ENCODE measurements around the gene GPR52.

The GPR52 gene

GRCh38 chr1:174451408-174451807 lies 3.6 kb downstream of the GPR52 start:
- no peak overlapping the region for H3K4me3 ChIP-seq (ENCODE audit: low read depth, low read length)
- H3K27ac ChIP-seq (ENCODE audit: extremely low read depth, low read depth, low read length): no peak overlapping the region
- H3K4me1 ChIP-seq (ENCODE audit: control insufficient read depth, insufficient read depth, low read length): no peaks in the 10 kb centered on the region
- no peaks in the 10 kb centered on the region for H3K9me3 ChIP-seq (ENCODE audit: control insufficient read depth, insufficient read depth, low read depth, low read length)
- TF ChIP-seq ZNF214 (tag by site-specific recombination; IDR thresholded peaks at IDR 0.05; ENCODE audit: borderline replicate concordance) (no peak), ZNF133 (tag by site-specific recombination; IDR thresholded peaks at IDR 0.05) (peak; percentile 72)
- ChIA-PET POLR2A (no interaction called here), CTCF (interaction anchor here (0.6 kb wide), 1 partner anchor 23 kb away, joined by 3 read pairs; no protein-coding TSS in a partner anchor)
- H3K36me3 ChIP-seq (ENCODE audit: control insufficient read depth in 2 of 2, insufficient read depth in 1 of 2, low read length in 2 of 2): no peaks in the 10 kb centered on the region

DNA sequence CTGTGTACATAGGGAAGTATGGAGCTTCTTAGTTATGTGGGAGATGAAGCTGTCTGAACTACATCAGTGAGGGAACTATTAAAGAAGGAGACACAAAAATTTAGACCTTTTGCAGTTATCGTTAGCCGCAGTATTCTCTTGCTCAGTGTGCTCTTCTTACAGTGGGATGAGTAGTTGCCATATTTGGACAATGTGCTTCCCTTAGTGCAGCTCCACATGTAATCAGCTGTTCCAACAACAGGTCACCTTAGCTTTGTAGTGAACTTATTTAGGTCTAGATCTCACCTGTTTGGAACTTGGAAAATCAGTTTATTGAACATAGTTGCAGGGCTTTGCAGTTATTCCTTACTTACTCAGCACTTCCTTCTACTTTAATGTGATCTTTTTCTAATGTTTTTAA lies 18.1 kb downstream of the GPR52 start:
- Histone ChIP-seq H3K4me3 (ENCODE audit: low read depth, low read length) (no peak overlapping the region), H3K4me1 (ENCODE audit: control insufficient read depth, insufficient read depth, low read length) (no peaks in the 10 kb centered on the region), H3K27ac (ENCODE audit: extremely low read depth, low read depth, low read length) (no peak overlapping the region), H3K9me3 (ENCODE audit: control insufficient read depth, insufficient read depth, low read depth, low read length) (no peaks in the 10 kb centered on the region), H3K36me3 (ENCODE audit: control insufficient read depth in 2 of 2, insufficient read depth in 1 of 2, low read length in 2 of 2) (no peaks in the 10 kb centered on the region)
- TF ChIP-seq ZNF16 (tag by site-specific recombination; IDR thresholded peaks at IDR 0.05; ENCODE audit: low read depth): no peak
- no peak for TF ChIP-seq ZNF558 (tag by site-specific recombination; IDR thresholded peaks at IDR 0.05)
- TF ChIP-seq FEZF1 (tag by site-specific recombination; IDR thresholded peaks at IDR 0.05): no peak
- TF ChIP-seq, protein P1, sequence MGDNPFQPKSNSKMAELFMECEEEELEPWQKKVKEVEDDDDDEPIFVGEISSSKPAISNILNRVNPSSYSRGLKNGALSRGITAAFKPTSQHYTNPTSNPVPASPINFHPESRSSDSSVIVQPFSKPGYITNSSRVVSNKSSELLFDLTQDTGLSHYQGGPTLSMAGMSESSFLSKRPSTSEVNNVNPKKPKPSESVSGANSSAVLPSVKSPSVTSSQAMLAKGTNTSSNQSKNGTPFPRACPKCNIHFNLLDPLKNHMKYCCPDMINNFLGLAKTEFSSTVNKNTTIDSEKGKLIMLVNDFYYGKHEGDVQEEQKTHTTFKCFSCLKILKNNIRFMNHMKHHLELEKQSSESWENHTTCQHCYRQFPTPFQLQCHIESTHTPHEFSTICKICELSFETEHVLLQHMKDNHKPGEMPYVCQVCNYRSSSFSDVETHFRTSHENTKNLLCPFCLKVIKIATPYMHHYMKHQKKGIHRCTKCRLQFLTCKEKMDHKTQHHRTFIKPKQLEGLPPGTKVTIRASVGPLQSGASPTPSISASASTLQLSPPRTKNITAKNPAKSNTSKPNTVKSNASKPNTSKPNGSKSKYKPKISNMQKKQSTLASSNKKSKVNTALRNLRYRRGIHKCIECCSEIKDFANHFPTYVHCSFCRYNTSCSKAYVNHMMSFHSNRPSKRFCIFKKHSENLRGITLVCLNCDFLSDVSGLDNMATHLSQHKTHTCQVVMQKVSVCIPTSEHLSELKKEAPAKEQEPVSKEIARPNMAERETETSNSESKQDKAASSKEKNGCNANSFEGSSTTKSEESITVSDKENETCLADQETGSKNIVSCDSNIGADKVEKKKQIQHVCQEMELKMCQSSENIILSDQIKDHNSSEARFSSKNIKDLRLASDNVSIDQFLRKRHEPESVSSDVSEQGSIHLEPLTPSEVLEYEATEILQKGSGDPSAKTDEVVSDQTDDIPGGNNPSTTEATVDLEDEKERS (tag by site-specific recombination; IDR thresholded peaks at IDR 0.05): no peak
- TF ChIP-seq, protein P2, sequence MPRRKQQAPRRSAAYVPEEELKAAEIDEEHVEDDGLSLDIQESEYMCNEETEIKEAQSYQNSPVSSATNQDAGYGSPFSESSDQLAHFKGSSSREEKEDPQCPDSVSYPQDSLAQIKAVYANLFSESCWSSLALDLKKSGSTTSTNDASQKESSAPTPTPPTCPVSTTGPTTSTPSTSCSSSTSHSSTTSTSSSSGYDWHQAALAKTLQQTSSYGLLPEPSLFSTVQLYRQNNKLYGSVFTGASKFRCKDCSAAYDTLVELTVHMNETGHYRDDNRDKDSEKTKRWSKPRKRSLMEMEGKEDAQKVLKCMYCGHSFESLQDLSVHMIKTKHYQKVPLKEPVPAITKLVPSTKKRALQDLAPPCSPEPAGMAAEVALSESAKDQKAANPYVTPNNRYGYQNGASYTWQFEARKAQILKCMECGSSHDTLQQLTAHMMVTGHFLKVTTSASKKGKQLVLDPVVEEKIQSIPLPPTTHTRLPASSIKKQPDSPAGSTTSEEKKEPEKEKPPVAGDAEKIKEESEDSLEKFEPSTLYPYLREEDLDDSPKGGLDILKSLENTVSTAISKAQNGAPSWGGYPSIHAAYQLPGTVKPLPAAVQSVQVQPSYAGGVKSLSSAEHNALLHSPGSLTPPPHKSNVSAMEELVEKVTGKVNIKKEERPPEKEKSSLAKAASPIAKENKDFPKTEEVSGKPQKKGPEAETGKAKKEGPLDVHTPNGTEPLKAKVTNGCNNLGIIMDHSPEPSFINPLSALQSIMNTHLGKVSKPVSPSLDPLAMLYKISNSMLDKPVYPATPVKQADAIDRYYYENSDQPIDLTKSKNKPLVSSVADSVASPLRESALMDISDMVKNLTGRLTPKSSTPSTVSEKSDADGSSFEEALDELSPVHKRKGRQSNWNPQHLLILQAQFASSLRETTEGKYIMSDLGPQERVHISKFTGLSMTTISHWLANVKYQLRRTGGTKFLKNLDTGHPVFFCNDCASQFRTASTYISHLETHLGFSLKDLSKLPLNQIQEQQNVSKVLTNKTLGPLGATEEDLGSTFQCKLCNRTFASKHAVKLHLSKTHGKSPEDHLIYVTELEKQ (tag by site-specific recombination; IDR thresholded peaks at IDR 0.05; ENCODE audit: borderline replicate concordance): no peak
- TF ChIP-seq ZNF146 (tag by site-specific recombination; IDR thresholded peaks at IDR 0.05): no peak
- no peak for TF ChIP-seq ZBTB8A (tag by site-specific recombination; IDR thresholded peaks at IDR 0.05)
- TF ChIP-seq ZNF114 (tag by site-specific recombination; IDR thresholded peaks at IDR 0.05): no peak
- no peak for TF ChIP-seq REST (tag by site-specific recombination; IDR thresholded peaks at IDR 0.05)
- no peak for TF ChIP-seq ZNF76 (tag by site-specific recombination; IDR thresholded peaks at IDR 0.05; ENCODE audit: borderline replicate concordance, low read depth)
- TF ChIP-seq ZFP41 (tag by site-specific recombination; IDR thresholded peaks at IDR 0.05; ENCODE audit: borderline replicate concordance): no peak
- TF ChIP-seq, protein P3, sequence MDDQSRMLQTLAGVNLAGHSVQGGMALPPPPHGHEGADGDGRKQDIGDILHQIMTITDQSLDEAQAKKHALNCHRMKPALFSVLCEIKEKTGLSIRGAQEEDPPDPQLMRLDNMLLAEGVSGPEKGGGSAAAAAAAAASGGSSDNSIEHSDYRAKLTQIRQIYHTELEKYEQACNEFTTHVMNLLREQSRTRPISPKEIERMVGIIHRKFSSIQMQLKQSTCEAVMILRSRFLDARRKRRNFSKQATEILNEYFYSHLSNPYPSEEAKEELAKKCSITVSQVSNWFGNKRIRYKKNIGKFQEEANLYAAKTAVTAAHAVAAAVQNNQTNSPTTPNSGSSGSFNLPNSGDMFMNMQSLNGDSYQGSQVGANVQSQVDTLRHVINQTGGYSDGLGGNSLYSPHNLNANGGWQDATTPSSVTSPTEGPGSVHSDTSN (CRISPR knock-in tag; IDR thresholded peaks at IDR 0.05): no peak
- TF ChIP-seq ZNF19 (tag by site-specific recombination; IDR thresholded peaks at IDR 0.05; ENCODE audit: low read depth): no peak
- TF ChIP-seq ZNF596 (tag by site-specific recombination; IDR thresholded peaks at IDR 0.05): no peak
- TF ChIP-seq ZNF248 (tag by site-specific recombination; IDR thresholded peaks at IDR 0.05): no peak
- TF ChIP-seq INSM2 (tag by site-specific recombination; IDR thresholded peaks at IDR 0.05): no peak
- TF ChIP-seq, protein P4, sequence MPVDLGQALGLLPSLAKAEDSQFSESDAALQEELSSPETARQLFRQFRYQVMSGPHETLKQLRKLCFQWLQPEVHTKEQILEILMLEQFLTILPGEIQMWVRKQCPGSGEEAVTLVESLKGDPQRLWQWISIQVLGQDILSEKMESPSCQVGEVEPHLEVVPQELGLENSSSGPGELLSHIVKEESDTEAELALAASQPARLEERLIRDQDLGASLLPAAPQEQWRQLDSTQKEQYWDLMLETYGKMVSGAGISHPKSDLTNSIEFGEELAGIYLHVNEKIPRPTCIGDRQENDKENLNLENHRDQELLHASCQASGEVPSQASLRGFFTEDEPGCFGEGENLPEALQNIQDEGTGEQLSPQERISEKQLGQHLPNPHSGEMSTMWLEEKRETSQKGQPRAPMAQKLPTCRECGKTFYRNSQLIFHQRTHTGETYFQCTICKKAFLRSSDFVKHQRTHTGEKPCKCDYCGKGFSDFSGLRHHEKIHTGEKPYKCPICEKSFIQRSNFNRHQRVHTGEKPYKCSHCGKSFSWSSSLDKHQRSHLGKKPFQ (tag by site-specific recombination; IDR thresholded peaks at IDR 0.05): no peak
- ChIA-PET POLR2A (no interaction called here), CTCF (interaction anchor here (0.6 to 0.9 kb wide), 2 partner anchors 200 to 638 kb away, joined by 3 to 4 read pairs; no protein-coding TSS in a partner anchor)
